ENCODE measurements around the gene ARHGAP26. TPM values are rescaled to one million over a fixed set of nuclear protein-coding genes. Genes with fewer than 3 reads are reported as not detected.

Gene ARHGAP26
- total RNA-seq, 1 donor from 2014 or later = 60.3 TPM

DNA sequence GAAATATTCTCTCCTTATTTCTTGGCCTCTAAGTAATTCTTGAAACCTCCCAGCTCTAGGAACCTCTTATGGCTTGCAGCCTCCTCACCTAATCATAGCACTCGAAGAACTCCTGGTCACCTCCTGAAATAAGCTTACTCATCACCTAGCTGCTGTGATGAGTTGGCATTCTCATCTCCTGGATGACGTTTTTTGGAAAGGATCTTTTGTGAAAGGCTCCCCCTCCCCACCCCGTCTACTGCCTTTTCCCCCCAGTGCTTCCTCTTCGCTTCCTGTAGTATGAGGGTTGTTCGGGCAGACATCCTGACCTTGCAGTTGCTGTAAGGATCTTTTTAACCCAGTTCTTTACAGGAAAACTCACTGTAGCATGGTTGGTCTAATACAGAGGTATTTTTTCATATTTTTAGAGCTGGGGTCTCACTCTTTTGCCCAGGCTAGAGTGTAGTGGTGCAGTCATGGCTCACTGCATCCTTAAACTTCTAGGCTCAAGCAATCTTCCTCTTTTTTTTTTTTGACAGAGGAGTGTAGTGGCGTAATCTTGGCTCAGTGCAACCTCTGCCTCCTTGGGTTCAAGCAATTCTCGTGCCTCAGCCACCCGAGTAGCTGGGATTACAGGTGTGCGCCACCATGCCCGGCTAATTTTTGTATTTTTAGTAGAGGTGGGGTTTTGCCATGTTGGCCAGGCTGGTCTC lies 41.8 kb downstream of the ARHGAP26 start:
- DNase-seq (ENCODE audit: low spot score) = no peak

GRCh38 chr5:142813220-142813619 lies 43.0 kb downstream of the ARHGAP26 start:
- DNase-seq (ENCODE audit: low spot score) = no peak

DNA sequence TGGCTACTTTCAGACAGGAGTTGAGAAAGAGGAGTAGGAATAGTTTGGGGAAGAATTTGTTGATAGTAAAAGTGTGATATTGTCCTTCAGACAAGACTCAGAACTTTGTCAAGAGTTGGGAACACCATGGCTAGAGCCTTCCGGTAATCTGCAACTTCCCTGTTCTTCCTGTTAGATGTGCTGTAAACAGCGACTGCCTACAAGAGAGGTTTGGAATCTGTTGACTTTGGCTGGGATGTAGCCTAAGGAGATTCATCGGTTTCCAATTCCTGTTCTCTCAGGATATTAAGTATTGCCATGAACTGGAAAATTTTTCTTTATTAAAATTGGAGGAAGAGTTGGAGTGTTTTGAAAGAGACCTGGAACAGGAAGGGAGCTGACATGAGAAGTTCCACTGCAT lies 43.9 kb downstream of the ARHGAP26 start:
- no peak for DNase-seq (ENCODE audit: low spot score)

DNA sequence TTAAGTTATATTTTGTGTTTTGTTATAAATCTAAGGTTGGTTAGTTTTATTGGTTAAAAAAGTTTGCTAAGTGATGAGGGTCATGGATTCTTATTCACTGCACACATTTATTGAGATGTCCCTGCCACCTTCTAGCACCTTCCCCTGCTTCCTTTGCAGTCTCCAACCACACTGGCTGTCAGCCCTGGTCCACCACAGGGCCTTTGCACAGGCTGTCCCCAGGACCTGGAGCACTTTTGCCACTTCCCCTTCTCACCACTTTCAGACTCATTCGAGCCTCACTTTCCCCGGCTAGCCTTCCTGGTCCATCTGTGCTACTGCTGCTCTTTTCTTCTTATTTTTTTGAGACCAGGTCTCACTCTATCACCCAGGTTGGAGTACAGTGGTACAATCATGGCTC lies 45.3 kb downstream of the ARHGAP26 start:
- no peak for DNase-seq (ENCODE audit: low spot score)

- DNase-seq (ENCODE audit: low spot score) = peak; percentile 61
Measured at GRCh38 chr5:142816531-142817430, 46.6 kb downstream of the ARHGAP26 start.

DNA sequence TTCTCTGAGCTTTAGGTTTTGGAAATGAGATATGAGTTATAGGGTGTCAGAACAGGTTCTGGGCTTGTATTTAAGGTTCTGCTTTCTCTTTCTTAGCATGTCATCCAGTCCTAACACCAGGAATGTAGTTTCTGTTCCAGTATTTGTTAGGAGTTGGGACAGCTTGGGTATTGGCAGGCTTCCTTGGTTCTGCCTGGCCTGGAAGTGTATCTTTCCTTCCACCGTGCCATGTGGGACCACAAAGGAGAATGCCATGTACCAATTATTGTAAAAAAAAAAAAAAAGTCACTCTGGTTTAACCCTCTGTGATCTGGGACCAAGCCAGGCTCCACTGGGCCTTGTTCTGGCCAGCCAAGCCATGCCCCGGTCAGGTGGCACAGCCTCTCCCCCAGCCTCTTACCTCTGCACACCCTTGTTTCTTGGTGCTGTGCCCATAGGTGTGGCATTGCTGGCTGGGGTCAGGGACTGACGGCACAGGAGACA lies 47.8 kb downstream of the ARHGAP26 start:
- no peak for DNase-seq (ENCODE audit: low spot score)

- DNase-seq (ENCODE audit: low spot score) = no peak
Measured at GRCh38 chr5:142819292-142819691, 49.1 kb downstream of the ARHGAP26 start.

DNA sequence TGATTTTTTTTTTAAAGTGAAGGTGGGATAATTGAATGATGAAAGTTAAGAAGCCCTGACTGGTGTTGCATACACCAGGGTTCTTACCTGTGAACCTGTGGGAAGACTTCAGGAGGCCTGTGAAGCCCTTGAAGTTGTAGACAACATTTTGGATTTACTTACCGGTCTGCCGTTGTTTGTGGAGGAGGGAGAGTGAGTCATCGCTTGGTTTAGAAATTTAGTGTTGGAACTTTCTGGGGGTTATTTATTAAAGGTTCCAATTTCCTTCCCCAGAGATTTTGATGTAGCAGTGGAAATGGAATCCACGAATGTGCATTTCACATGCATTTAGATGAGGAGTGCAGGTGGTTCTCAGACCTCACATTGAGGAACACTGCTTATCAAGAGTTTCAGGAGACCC lies 49.6 kb downstream of the ARHGAP26 start:
- no peak for DNase-seq (ENCODE audit: low spot score)

GRCh38 chr5:142820447-142820846 lies 50.3 kb downstream of the ARHGAP26 start:
- DNase-seq (ENCODE audit: low spot score) = peak; percentile 54

- no peak for DNase-seq (ENCODE audit: low spot score)
Measured at GRCh38 chr5:142821034-142821732, 51.0 kb downstream of the ARHGAP26 start.

- no peak for DNase-seq (ENCODE audit: low spot score)
Measured at GRCh38 chr5:142821733-142822487, 51.7 kb downstream of the ARHGAP26 start.

GRCh38 chr5:142823126-142823525 lies 52.9 kb downstream of the ARHGAP26 start:
- DNase-seq (ENCODE audit: low spot score) = no peak

DNA sequence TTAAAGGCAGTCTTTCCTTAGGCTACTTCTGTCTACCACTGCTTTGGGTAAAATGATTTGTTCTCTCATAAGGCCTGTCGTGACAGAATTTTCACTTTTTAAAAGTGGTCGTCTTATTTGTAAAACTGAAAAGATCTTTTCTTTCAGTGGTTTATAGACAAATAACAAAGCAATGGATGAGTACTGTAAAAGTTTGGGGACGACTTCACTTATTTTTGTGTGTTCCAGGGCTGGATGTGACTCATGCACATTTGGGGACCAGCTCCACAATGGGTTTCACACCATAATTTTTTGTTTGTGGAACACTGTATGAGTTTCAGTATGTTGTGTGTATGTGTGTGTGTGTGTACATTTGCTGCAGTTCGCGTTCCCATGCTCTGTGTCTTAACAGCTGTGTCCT lies 53.6 kb downstream of the ARHGAP26 start:
- DNase-seq (ENCODE audit: low spot score) = no peak

GRCh38 chr5:142824391-142824790 lies 54.2 kb downstream of the ARHGAP26 start:
- no peak for DNase-seq (ENCODE audit: low spot score)

DNA sequence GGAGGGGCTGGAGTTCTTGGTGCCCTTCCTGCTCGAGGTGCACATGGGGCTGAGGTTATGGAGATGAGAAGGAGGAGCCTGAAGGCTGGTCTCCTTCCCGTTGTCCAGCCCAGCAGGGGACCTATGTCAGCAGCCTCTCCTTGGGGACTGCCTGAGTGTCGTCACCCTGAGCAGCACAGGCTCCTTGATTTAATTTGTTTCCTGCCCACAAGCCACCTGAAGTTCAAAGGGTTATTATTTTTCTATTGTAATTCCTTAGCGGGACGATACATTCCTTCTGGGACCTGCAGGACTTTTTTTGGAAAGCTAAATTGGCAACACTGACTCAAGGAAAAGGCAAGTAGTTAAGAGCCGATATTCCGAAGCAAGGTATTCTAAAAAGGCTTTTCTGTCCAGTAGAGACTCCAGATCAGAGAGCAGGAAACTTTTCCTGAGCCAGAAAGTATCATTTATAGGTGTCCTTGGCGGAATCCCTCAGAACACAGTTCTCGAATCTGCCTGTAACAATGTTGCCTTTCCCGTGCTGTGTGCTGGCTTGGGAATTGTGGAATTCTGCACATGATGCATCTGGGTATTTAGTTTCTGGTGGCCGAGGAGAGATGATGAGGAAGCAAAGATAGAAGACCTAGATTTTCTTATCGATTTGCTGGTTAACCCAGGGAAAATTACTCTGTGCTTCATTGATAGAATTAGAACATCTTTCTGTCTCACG lies 55.4 kb downstream of the ARHGAP26 start:
- DNase-seq (ENCODE audit: low spot score) = no peak

GRCh38 chr5:142826093-142826492 lies 55.9 kb downstream of the ARHGAP26 start:
- no peak for DNase-seq (ENCODE audit: low spot score)

- peak; percentile 59 for DNase-seq (ENCODE audit: low spot score)
Measured at GRCh38 chr5:142826741-142827492, 56.7 kb downstream of the ARHGAP26 start.

DNA sequence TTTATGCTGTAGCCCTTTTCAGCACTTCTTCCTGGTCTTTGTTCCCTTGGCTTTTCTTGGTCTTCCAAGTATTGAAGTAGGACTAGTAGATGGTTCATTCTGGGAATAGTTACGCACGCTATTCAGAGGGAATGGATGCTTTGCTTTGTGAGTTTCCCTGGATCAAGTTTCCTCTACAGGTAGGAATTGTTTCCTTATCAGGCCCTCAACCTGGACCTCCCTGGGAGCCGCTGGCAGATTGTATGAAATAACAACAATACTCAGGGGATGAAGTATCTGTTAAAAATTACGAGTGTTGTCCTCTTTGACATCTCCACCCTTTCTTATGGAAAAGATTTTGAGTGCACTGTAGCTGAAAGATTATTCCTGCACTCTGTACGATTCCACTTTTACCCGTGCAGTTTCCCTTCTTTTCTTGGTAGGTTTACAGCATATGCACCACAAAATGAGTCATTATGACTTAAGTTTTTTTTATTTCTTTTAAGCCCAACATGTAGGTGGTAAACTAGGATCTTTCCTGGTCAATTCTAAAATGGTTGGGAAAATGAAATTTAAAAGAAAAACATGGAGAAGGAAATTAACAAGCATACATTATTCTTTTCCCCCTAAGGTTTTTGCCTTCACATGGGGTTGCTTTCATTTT lies 57.9 kb downstream of the ARHGAP26 start:
- DNase-seq (ENCODE audit: low spot score) = no peak

DNA sequence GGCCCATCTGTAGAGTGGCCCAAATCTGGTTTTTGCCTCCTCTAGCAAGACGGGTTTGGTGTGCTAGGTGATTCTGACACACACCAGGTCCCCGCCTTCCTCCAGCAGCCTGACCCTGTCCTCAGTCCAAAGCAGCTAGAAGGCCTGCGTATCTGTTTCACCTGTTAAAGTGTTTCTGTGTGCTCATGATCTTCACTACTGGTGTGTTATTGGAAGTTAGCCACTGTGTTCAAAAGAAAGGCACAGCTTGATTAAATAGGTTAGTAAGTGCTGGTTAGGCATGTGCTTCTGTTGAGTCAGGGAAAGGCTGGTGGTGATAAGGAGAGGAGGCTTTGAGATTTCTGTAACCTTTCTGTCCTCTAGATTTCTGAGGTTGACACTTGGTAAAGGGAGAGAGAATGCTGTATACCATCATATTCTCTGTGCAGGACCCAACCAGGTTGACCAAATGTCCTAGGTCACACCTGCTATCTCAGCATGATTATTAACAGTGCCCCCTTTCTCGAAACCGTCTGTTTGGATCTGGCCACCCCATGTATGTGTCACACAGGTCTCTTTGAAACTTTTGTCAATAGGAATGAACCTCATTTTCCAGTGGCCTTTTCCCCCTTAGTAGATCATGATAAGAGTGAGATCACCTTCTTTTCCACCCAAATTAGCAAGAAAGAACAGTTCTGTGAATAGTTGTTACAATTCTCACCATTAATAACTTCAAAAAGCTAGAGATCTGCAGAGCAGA lies 58.8 kb downstream of the ARHGAP26 start:
- no peak for DNase-seq (ENCODE audit: low spot score)

Data from mucosa of gallbladder (tissue), 1 donor.